ENCODE results near the gene DNAJB6.

DNA sequence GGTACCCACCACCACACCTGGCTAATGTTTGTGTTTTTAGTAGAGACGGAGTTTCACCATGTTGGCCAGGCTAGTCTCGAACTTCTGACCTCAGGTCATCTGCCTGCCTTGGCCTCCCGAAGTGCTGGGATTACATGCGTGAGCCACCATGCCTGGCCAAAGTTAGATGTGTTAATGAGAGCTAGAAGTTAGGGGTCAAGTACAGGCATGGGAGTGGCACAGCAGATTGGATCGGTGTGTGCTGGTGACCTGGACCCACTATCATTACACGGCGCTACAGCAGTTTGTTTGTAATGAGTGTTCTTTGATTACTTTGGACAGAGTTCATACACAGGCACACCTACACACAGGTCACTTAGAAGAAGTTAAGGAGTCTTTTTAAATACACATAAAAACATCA is 36.7 kb downstream of the DNAJB6 start:
- no peak for TF ChIP-seq EZH2 (IDR thresholded peaks at IDR 0.05)
- no peak for TF ChIP-seq CTCF (IDR thresholded peaks at IDR 0.05)
- TF ChIP-seq EZH2phosphoT487 (IDR thresholded peaks at IDR 0.05), result no peak

All from neural progenitor cell (in vitro differentiated cells).